Brain pericyte (primary cell): ENCODE results near the gene SERPINB5.
"Not testable (repeated sequence)": the region's sequence is repeated elsewhere in the genome, so short reads cannot be mapped to it uniquely, and the experiment has no call there.

ENCODE experiments used
- DNase-seq: peaks from one replicate; pipeline ENCODE4 v3.0.0-alpha.2; 2012; ENCODE audit warnings: low read depth, low spot score

Gene SERPINB5, protein sequence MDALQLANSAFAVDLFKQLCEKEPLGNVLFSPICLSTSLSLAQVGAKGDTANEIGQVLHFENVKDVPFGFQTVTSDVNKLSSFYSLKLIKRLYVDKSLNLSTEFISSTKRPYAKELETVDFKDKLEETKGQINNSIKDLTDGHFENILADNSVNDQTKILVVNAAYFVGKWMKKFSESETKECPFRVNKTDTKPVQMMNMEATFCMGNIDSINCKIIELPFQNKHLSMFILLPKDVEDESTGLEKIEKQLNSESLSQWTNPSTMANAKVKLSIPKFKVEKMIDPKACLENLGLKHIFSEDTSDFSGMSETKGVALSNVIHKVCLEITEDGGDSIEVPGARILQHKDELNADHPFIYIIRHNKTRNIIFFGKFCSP

DNA sequence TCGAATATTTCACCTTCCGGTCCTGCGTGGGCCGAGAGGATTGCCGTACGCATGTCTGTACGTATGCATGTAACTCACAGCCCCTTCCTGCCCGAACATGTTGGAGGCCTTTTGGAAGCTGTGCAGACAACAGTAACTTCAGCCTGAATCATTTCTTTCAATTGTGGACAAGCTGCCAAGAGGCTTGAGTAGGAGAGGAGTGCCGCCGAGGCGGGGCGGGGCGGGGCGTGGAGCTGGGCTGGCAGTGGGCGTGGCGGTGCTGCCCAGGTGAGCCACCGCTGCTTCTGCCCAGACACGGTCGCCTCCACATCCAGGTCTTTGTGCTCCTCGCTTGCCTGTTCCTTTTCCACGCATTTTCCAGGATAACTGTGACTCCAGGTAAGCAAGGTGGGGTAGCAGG, at the start of gene SERPINB5:
SERPINB5 (plus strand) TSS at position 291 of the 400 bp plus-strand sequence. CDS start 7,471 bp downstream, outside the sequence.
- DNase-seq = no peak

DNA sequence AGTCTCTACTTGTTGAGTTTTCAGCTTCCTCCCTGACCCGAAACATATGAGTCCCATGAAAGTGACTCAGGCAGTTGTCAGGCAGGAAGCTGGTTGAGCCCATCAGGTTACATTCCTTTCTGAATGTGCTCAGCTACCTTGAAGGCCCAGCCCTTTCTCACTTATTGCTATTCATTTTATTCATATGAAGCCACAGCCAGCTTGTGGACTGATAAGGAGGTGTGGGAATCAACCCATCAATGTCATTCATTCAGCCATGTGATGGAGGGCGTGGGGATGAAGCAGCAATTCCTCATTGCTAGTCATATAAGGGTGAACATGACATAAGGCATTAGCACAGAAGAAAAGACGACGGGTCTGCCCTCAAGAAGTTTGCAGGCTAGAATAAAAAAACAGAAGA, 49.2 kb upstream of the SERPINB5 start:
- DNase-seq = no peak

DNA sequence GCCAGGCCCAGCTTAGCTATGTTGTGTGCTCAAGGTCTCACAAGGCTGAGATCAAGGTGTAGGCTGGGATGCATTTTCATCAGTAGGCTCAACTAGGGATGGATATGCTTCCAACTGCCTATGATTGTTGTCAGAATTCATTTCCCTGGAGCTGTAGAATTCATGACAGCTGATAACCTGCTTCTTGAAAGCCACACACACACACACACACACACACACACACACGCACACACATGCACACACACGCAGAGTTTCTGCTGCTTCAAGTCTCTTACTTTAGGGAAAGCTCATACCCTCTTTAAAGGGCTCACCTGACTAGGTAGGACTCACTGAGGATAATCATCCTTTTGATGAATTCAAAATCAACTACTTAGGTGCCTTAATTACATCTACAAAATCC, 46.2 kb upstream of the SERPINB5 start:
- no peak for DNase-seq

DNA sequence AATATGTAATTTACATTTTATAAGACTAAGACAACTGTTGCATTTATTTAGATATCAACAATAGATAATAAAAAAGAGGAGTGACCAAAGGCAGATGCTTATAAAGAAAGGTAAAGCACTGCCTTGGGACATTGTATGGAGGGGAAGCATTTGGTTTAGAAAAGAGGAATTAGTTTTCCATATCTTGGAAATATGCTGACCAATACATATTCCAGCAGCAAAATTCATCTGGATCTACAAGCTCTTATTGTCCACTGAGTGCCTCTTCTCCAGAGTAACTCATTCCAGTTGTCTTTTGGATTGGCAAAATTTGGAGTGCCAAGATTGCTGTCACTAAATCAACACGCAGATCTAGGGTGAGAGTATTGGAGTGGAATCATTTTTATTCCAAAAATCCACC, 45.6 kb upstream of the SERPINB5 start:
- DNase-seq = no peak

DNA sequence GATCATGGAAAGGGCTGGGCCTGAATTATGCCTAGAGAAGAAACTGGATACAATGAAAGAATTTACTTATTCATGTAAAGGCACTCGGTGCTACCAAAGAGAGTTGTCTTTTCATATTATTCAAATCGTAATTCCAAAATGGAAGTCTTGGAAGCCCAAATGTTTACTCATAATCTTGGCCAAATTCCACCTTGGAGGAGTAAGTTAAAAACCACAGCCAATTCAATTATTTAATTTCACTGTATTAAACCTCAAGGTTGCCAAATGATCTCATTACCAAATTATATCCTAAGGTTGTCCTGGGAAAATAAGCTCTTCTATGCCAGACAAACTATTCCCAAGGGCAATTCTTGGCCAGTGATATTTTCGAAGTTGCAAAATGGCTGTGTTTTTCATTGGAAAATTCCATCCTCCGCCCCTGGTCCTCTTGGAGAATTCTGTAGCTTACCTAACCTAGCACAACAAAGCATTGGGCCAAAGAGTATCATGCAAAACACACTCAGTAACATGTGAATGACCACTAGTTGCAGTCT, 43.4 kb upstream of the SERPINB5 start:
- no peak for DNase-seq

DNA sequence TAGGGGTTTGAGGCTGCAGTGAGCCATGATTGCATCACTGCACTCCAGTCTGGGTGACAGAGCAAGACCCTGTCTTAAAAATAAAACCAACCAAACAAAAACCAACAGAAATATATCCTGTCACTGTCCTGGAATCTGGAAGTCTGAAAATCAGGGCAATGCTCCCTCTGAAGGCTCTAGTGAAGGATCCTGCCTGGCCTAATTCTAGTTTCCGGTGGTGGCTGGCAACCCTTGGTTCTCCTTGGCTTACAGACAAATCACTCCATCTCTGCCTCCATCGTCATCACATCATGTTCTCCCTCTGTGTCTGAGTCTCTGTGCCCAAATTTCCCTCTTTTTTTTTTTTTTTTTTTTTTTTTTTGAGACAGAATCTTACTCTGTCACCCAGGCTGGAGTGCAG, 38.6 kb upstream of the SERPINB5 start:
- no peak for DNase-seq

DNA sequence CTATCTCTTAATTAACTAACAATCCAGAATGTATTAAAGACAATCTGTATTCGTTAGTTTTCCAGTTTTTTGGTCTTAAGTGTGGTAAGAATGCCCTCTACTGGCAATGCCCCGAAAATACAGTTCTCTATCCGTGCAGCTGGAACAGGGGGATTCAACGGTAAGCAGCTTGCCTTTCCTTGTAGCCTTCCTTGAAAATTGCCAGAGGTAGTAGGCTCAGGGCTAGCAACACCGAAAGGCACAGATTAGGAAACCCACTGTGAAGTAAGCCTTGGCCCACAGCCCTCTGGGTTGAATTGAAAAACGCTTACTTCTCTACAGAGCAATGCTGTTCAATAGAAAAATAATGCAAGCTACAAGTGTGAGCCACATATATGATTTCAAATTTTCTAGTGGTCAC, 37.4 kb upstream of the SERPINB5 start:
- peak; percentile 26 for DNase-seq

DNA sequence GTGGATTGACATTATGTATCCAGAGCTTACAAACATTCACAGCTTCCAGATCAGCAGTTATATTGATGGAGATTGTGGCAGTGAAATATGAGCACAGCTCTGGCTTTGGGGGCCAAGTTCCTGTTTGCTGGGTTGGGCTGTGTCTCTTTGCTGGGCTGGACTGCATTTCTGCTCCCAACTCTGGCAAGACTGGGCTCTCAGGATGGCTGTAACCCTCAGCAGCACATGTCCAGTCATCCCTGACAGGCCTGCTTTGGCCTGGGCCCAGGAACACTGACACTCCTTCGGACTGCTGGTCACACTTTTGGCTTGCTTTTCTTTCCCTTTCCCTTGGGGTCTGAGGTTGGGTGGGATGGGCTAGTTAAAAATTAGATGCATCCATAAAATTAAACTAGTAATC, 36.5 kb upstream of the SERPINB5 start:
- no peak for DNase-seq

DNA sequence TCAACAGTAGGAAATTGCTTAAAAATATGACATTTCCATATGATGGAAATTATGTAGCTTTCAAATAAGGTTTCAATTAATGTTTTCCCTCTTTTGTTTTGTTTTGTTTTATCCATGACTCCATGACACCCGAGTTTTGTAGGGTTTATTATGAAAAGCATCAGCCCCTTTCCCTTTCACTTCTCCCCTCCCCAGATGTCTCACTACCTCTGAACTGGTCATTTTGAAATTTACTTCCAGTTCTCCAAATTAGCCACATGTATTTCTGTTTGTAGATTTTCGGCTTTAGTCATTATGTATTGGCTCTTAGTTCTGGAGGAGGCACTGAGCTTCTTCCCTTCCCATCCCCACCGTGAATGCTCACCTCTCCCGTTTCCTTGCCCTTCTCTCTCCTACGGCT, 35.9 kb upstream of the SERPINB5 start:
- DNase-seq = no peak

DNA sequence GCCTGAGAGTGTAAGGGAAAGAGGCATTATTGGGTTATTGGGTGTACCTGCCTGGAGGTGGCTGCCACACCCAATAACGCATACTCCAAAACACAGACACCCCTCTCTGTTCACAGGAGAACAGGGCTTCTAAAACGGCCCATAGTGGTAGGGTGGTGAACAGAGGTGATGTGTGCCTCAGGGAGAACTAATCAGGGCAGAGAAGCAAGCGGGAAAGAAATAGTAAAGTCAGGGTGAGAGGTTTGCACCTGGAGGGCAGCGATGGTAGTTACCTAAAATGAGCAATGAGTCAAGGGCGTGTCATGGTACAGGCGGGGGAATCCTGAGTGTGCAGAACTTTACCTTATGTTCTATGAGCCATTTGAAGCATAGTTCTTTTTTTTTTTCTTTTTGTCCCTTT, 32.9 kb upstream of the SERPINB5 start:
- DNase-seq = no peak

DNA sequence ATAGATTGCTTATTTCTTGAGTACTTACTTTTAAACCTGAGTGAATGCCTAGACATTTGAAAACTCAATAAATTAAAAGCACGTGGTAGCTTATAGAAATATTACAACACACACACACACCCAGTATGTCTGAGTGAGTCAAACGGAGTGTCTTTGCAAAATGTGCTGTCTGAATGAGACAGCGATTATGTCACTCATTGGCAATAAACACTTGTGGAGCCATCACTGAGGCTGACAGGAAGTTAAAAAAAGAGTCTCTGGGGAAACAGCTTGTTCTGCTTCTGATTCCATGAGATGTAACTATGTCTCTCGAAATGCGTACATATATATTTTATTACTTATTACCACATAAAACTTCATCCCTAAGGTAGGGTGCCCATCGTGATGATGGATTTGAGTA, 32.2 kb upstream of the SERPINB5 start:
- DNase-seq = no peak

DNA sequence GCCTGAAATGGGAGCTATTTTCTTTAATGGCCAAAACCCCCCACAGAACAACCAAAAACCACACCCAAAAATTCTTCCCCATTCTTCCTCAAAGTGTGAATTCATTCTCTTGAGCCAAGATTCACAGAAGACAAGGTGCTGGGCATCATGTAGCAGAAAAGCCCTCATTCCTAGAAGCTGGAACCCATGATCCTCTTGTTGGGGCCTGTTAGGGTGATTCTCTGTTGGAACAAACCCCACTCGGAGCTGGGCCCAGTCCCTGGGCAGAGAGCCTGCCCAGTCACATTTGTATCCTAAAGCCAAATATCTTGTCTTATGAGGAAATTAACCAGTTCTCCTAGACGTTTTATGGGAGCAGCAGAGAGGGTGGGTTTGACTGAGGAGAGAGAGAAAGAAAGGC, 31.7 kb upstream of the SERPINB5 start:
- DNase-seq = no peak

DNA sequence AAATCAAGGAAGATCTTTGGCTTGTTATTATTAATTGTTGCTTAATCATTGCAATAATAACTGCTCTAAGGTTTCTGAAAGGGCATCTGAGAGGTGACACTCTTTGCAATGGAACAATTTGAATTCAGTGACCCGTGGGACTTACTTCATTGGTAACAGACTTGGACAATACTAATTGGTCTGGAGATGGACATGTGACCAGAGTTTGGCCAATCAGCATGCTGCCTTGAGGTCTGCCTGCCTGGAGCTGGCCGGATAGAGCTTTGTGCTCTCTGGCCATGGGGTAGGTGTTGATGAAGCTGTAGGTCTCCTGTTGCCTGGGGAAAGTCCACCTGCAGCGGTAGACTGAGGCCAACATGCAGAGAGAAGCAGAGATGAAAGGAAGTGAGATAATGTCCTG, 30.5 kb upstream of the SERPINB5 start:
- DNase-seq = no peak

DNA sequence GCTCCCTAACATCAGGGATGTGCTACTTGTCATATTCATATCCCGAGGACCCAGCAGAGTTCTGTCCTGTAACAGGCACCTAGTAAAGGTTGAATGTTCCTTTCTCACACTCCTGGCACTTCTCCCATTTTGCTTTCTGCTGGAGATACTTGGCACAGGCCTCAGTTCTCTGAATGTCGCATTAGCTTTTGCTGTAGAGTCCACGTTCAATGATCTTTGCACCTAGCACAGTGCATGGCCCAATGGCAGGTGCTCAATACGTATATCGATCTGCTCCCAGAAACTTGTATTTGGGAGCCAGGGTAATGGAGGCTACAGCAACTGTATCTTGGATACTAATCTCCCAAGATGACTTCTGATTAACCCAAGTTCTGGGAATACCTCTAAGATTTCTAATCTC, 29.7 kb upstream of the SERPINB5 start:
- DNase-seq = no peak

DNA sequence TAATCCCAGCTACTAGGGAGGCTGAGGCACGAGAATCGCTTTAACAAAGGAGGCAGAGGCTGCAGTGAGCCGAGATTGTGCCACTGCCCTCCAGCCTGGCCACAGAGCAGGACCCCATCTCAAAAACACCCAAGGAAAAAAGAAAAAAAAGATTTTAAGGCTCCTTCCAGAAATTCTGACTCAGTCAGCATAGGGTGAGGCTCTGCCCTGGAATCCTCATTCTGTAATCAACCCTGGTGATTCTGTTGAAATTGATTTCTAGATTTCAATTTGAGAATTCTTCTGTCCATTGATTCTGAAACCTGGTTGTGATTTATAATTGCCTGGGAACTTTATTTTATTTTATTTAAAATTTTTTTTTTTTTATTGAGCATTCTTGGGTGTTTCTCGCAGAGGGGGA, 27.3 kb upstream of the SERPINB5 start:
- no peak for DNase-seq

DNA sequence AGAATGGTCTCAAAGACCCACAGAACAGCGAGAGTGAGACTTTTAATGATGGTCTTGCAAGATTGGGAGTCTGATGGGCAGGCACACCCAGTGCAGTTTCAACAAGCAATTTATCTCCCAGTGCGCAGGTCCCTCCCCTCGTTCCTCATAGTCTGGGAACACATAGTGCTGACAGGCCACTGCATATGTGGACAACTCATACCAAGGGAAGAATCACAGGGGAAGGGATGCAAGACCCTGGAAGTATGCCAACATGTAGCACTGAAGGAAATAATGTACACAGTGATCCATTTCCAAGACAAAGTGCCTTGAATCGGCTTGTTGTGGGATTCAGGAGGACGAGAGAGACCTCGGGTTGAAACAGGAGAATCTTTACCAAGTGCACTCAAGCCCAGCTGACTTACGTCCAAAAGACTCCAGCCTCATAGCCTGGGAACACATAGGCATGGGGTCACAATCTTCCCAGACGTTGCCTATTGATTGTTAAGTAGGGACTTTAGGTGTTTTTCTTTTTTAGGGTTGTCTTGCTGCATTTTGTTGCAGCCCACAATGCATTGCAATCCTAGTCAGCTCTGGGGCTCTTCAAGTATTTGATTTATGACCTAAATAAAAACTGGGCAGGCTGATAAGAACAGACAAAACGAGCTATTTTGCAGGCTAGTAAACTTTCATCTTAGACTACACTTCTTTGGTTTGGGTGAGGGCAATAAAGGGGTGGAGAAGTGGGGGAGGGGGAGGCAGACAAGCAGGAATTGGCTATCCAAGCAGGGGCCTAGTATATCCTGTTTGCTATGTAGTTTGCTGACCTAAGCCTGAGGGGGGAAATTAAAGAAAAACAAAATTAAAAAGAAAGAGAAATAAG, 24.7 kb upstream of the SERPINB5 start:
- no peak for DNase-seq

DNA sequence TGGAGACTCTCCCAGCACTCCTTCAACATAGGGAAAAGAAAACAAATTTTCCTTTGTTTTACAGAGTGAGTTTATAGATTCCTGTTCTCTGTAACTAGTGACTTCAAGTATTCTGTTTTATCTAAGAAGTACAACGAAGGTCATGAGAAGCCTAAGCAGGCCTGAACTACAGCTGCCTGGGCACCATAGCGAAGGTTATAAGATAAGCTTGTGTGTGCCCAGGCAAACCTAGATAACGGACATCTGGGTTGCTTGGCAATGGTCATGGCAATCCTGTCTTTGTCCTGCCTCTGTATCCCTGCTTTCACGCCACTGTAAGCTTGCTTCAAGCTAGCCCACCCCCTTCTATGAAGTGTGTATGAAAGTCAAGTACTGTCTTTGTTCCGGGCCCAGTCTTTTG, 24.0 kb upstream of the SERPINB5 start:
- not testable (repeated sequence) for DNase-seq

DNA sequence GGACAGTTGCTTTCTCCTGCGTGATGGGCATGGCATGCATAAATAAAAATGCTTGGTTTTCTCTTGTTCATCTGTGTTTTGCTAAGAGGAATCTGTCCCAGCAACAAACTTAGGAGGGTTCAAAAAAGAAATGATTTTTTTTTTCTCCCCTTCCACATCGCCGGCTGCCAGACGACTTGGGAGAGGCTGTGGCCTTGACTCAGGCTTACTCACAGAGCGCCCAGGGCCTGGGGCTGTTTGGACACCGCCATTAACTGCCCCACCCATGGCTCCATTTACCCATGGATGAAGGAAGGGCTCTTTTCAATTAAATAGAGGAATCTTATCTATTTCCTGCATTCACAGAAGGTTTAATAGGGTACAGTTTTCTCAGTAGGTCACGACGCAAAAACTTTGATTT, 22.3 kb upstream of the SERPINB5 start:
- DNase-seq = no peak

DNA sequence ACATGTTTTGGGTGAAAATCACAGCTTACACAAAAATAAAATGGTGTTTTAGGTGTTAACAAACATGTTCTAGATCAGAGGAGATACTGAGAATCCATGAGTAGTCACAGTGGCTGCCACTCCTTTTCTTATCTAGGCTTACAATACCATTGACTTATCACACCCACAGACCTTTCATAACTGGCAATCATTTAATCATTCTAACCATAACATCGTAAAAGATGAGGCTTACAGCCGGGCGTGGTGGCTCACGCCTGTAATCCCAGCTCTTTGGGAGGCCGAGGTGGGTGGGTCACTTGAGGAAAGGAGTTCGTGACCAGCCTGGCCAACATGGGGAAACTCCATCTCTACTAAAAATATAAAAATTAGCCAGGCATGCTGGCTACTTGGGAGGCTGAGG, 18.8 kb upstream of the SERPINB5 start:
- DNase-seq = no peak

DNA sequence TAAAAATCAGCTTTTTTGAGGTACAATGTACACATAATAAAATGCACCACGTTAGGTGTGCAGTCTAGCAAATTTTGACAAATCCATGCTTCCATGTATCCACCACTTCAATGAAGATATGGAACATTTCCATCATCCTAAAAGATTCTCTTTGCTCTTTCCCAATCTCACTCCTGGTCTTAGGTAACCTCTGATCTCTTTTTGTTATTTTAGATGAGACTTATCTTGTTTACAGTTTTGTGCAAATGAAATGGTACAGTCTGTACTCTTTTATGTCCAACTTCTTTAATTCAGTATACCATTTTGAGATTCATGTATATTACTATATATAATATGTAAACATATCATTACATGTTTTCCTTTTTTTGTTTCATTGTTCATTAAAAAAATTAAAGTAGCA, 16.3 kb upstream of the SERPINB5 start:
- no peak for DNase-seq

DNA sequence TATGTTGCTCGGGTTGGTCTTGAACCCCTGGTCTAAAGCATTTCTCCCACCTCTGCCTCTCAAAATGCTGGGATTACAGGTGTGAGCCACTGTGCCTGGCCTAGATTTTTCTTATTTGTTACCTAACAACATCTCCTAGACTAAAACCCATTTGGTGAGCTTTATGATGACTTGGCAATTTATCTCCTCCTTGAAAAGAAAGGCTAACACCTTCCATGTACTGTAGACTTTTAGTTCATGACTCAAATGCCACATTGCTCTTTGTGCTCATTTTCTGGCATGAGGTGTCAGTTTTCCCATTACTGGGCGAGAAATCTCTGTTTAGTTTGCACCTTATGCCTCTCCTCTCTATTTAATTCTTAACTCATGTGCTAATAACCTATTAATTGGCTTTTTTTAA, 12.3 kb upstream of the SERPINB5 start:
- no peak for DNase-seq

DNA sequence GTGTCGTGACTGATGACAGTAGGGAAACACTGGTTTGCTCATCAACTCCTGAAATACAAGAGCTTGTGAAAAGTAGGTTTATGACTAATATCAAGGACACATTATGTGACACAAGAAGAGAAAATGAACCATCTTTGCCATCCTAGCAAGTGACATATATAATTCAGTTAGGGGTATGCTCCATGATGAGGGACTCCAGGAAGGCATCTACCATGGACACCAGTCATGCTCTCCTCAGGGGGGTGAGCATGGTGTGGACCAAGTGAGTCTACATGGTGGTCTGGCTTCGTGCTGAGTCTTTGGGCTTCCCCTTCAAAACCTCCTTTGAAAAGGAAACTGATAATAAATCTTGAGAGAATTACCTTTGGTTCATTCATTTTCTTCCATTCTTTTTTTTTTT, 11.7 kb upstream of the SERPINB5 start:
- DNase-seq = no peak

DNA sequence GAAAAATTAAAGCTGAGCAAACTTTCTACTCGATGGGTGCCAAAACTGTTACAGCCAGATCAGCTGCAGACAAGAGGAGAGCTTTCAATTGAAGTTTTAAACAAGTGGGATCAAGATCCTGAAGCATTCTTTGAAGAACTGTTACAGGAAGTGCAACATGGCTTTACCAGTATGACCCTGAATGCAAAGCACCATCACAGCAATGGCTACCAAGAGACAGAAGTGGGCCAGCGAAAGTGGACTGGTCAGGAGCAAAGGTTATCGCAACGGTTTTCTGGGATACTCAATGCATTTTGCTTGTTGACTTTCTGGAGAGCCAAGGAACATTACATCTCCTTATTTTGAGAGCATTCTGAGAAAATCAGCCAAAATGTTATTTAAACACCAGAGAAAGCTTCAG, 9.1 kb upstream of the SERPINB5 start:
- no peak for DNase-seq
